Neural crest cell (in vitro differentiated cells): ENCODE data around the gene ID2. TPM values are rescaled to one million over a fixed set of nuclear protein-coding genes. Genes with fewer than 3 reads are reported as not detected.

Experiments
- DNase-seq: peaks from one replicate; pipeline ENCODE4 v3.0.0; 2021; ENCODE audit warnings: low read depth, mixed read lengths, low spot score
- H3K27ac Mint-ChIP-seq: one replicate; pipeline ENCODE4 v1.8.0; 2021; ENCODE audit warnings: mild to moderate bottlenecking, mixed read lengths; ENCODE audit not compliant: unreplicated experiment
- H3K27me3 Mint-ChIP-seq: 2 replicates; pipeline ENCODE4 v1.8.0; 2021; ENCODE audit warnings: low read depth, mild to moderate bottlenecking, mixed read lengths
- H3K36me3 Mint-ChIP-seq: 2 replicates; pipeline ENCODE4 v1.8.0; 2021; ENCODE audit warnings: low read depth, mild to moderate bottlenecking, mixed read lengths
- H3K4me1 Mint-ChIP-seq: 2 replicates; pipeline ENCODE4 v1.8.0; 2021; ENCODE audit warnings: mixed read lengths
- H3K4me3 Mint-ChIP-seq: one replicate; pipeline ENCODE4 v1.8.0; 2021; ENCODE audit warnings: mild to moderate bottlenecking, mixed read lengths
- H3K9me3 Mint-ChIP-seq: 2 replicates; pipeline ENCODE4 v1.8.0; 2021; ENCODE audit warnings: mixed read lengths
- CTCF ChIP-seq: fragments of 200-600 bp; sonication (generic); conservative IDR thresholded peaks from 2 replicates; pipeline ENCODE4 v1.5.0; 2021; ENCODE audit warnings: antibody characterized with exemption, mild to moderate bottlenecking
- total RNA-seq: library from RNA; stranded (reverse); gene quantifications from 2 replicates; pipeline ENCODE4 v1.2.1, GENCODE V29; 2021

ID2 gene
- total RNA-seq, 1 donor from 2014 or later: 46.1 TPM

- peaks cover 4% of the 10 kb centered on the region for H3K27me3 Mint-ChIP-seq
- peaks cover 17% of the 10 kb centered on the region for H3K4me1 Mint-ChIP-seq
- no peak for DNase-seq
- no peaks in the 10 kb centered on the region for H3K36me3 Mint-ChIP-seq
- H3K4me3 Mint-ChIP-seq: no peak overlapping the region
- TF ChIP-seq CTCF: no peak
- H3K9me3 Mint-ChIP-seq: no peaks in the 10 kb centered on the region
- H3K27ac Mint-ChIP-seq: peak overlapping the region; percentile 52
Observed at GRCh38 chr2:8659735-8660492, 21.9 kb upstream of the ID2 start.

- DNase-seq: no peak
- no peak overlapping the region for H3K27ac Mint-ChIP-seq
- H3K36me3 Mint-ChIP-seq: no peaks in the 10 kb centered on the region
- TF ChIP-seq CTCF: no peak
- peaks cover 3% of the 10 kb centered on the region for H3K27me3 Mint-ChIP-seq
- no peaks in the 10 kb centered on the region for H3K9me3 Mint-ChIP-seq
- peaks cover 10% of the 10 kb centered on the region for H3K4me1 Mint-ChIP-seq
- H3K4me3 Mint-ChIP-seq: no peak overlapping the region
Observed at GRCh38 chr2:8661235-8661634, 20.6 kb upstream of the ID2 start.

- TF ChIP-seq CTCF: no peak
- H3K27ac Mint-ChIP-seq: no peak overlapping the region
- H3K9me3 Mint-ChIP-seq: no peaks in the 10 kb centered on the region
- DNase-seq: no peak
- no peaks in the 10 kb centered on the region for H3K27me3 Mint-ChIP-seq
- H3K4me1 Mint-ChIP-seq: peaks cover 7% of the 10 kb centered on the region
- no peaks in the 10 kb centered on the region for H3K36me3 Mint-ChIP-seq
- H3K4me3 Mint-ChIP-seq: no peak overlapping the region
Observed at GRCh38 chr2:8661736-8662135, 20.1 kb upstream of the ID2 start.

- TF ChIP-seq CTCF: no peak
- Mint-ChIP-seq H3K9me3 (no peaks in the 10 kb centered on the region), H3K36me3 (no peaks in the 10 kb centered on the region), H3K27ac (no peak overlapping the region), H3K27me3 (no peaks in the 10 kb centered on the region), H3K4me3 (no peak overlapping the region), H3K4me1 (peaks cover under 1% of the 10 kb centered on the region)
- no peak for DNase-seq
Observed at GRCh38 chr2:8662239-8662879, 19.5 kb upstream of the ID2 start.

- Mint-ChIP-seq H3K27ac (no peak overlapping the region), H3K27me3 (no peaks in the 10 kb centered on the region), H3K36me3 (no peaks in the 10 kb centered on the region), H3K4me3 (no peak overlapping the region), H3K4me1 (no peaks in the 10 kb centered on the region), H3K9me3 (no peaks in the 10 kb centered on the region)
- DNase-seq: no peak
- TF ChIP-seq CTCF: no peak
Observed at GRCh38 chr2:8663997-8664396, 17.9 kb upstream of the ID2 start.
